DOHH2 (cell line): Measurements from ENCODE around the gene MEIS2.

Experiments used
- H3F3A ChIP-seq: fragments of 200-600 bp; sonication (generic), shearing (Covaris generic); 2 replicates; pipeline ENCODE4 v1.6.0; 2016; ENCODE audit warnings: antibody characterized with exemption, mild to moderate bottlenecking; ENCODE audit not compliant: control insufficient read depth, insufficient read depth
- H3K27ac ChIP-seq: fragments of 200-600 bp; sonication (generic); 2 replicates; pipeline ENCODE4 v1.5.1; 2014; ENCODE audit warnings: low read depth, mild to moderate bottlenecking, low read length, moderate library complexity
- H3K27me3 ChIP-seq: fragments of 200-600 bp; sonication (generic); 2 replicates; pipeline ENCODE4 v1.6.1; 2014; ENCODE audit warnings: mild to moderate bottlenecking, low read length, mixed read lengths; ENCODE audit not compliant: control insufficient read depth
- H3K36me3 ChIP-seq: fragments of 200-600 bp; sonication (generic); 2 replicates; pipeline ENCODE4 v1.6.1; 2014; ENCODE audit warnings: mild to moderate bottlenecking, low read length, moderate library complexity, mixed read lengths; ENCODE audit not compliant: control insufficient read depth
- H3K4me1 ChIP-seq: fragments of 200-600 bp; sonication (generic); 2 replicates; pipeline ENCODE4 v1.6.1; 2014; ENCODE audit warnings: mild to moderate bottlenecking, low read length, mixed read lengths; ENCODE audit not compliant: control insufficient read depth
- H3K4me2 ChIP-seq: fragments of 200-600 bp; sonication (generic); 2 replicates; pipeline ENCODE4 v1.6.0; 2014; ENCODE audit warnings: mild to moderate bottlenecking, low read length, moderate library complexity
- H3K4me3 ChIP-seq: fragments of 200-600 bp; sonication (generic); 2 replicates; pipeline ENCODE4 v1.5.1; 2014; ENCODE audit warnings: mild to moderate bottlenecking, low read length, mixed read lengths
- H3K79me2 ChIP-seq: fragments of 200-600 bp; sonication (generic); 2 replicates; pipeline ENCODE4 v1.6.1; 2014; ENCODE audit warnings: mild to moderate bottlenecking, low read length, mixed read lengths; ENCODE audit not compliant: control insufficient read depth
- H3K9me2 ChIP-seq: fragments of 200-600 bp; sonication (generic); replicated peaks from 2 replicates; pipeline ENCODE4 v1.6.1; 2014; ENCODE audit warnings: mild to moderate bottlenecking, low read length, mixed read lengths; ENCODE audit not compliant: control insufficient read depth
- H3K9me3 ChIP-seq: fragments of 200-600 bp; sonication (generic); 2 replicates; pipeline ENCODE4 v1.6.1; 2014; ENCODE audit warnings: antibody characterized with exemption, low read length, mixed read lengths; ENCODE audit not compliant: control insufficient read depth, insufficient read depth
- H4K20me1 ChIP-seq: fragments of 200-600 bp; sonication (generic); 2 replicates; pipeline ENCODE4 v1.6.0; 2014; ENCODE audit warnings: low read depth, mild to moderate bottlenecking, antibody characterized with exemption, low read length, moderate library complexity; ENCODE audit not compliant: control insufficient read depth, insufficient read depth
- CTCF ChIP-seq: fragments of 200-600 bp; sonication (generic); IDR thresholded peaks from one replicate; pipeline ENCODE4 v1.5.1; 2014; ENCODE audit warnings: antibody characterized with exemption, mild to moderate bottlenecking, low read depth, low read length; ENCODE audit not compliant: poor library complexity, severe bottlenecking
- EZH2phosphoT487 ChIP-seq: fragments of 200-600 bp; sonication (generic); IDR thresholded peaks from 2 replicates; pipeline ENCODE4 v1.6.1; 2017; ENCODE audit warnings: borderline replicate concordance, mild to moderate bottlenecking, antibody characterized with exemption, low read length, moderate library complexity, mixed read lengths

MEIS2 gene

DNA sequence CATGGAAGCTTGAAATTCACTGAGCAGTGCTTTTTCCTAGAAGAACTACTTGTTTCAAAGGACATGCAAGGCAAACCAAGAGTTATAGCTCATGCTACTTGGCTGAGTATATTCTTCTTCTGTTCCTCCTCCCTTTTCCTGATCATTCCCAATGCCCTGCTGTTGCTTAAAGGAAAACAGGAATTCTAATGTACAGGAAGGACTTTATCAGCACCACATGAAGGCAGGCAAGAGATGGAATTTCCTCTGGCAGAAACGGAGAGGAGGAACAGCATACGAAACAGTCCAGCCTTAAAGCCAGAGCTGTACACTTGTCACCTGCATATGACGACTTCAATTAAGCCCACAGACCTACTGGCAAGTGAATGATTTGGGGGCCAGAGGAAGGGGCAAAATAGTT lies 15.7 kb downstream of the MEIS2 start:
- H4K20me1 ChIP-seq, result no peaks in the 10 kb centered on the region

GRCh38 chr15:37083610-37084009 lies 16.7 kb downstream of the MEIS2 start:
- Histone ChIP-seq H3K4me2 (no peak overlapping the region), H3K9me2 (no peaks in the 10 kb centered on the region), H3K79me2 (peaks cover 28% of the 10 kb centered on the region)

More for the DNA sequence above, 15.7 kb downstream of the MEIS2 start:
- Histone ChIP-seq H3K4me3 (no peak overlapping the region), H3K4me1 (peaks cover 9% of the 10 kb centered on the region), H3K27me3 (no peaks in the 10 kb centered on the region), H3K9me2 (no peaks in the 10 kb centered on the region), H3K9me3 (no peaks in the 10 kb centered on the region), H3K4me2 (no peak overlapping the region), H3K79me2 (peaks cover 37% of the 10 kb centered on the region), H3K36me3 (peaks cover 88% of the 10 kb centered on the region), H3K27ac (no peak overlapping the region), H3F3A (no peaks in the 10 kb centered on the region)
- no peak for TF ChIP-seq EZH2phosphoT487
- no peak for TF ChIP-seq CTCF

GRCh38 chr15:37081983-37082382 lies 18.4 kb downstream of the MEIS2 start:
- Histone ChIP-seq H3K79me2 (peaks cover 17% of the 10 kb centered on the region), H3K4me2 (no peak overlapping the region), H3K9me3 (no peaks in the 10 kb centered on the region), H3F3A (no peaks in the 10 kb centered on the region), H3K9me2 (no peaks in the 10 kb centered on the region), H3K36me3 (peaks cover 81% of the 10 kb centered on the region), H3K27ac (no peak overlapping the region), H3K27me3 (no peaks in the 10 kb centered on the region), H3K4me3 (no peak overlapping the region), H3K4me1 (peaks cover 7% of the 10 kb centered on the region), H4K20me1 (no peaks in the 10 kb centered on the region)
- TF ChIP-seq EZH2phosphoT487 (no peak), CTCF (no peak)

More at GRCh38 chr15:37083610-37084009, 16.7 kb downstream of the MEIS2 start:
- no peak overlapping the region for H3K27ac ChIP-seq
- H3K4me3 ChIP-seq, result no peak overlapping the region
- H3F3A ChIP-seq, result no peaks in the 10 kb centered on the region
- no peaks in the 10 kb centered on the region for H3K9me3 ChIP-seq
- peaks cover 85% of the 10 kb centered on the region for H3K36me3 ChIP-seq
- H3K4me1 ChIP-seq, result peaks cover 9% of the 10 kb centered on the region
- no peak for TF ChIP-seq CTCF
- TF ChIP-seq EZH2phosphoT487, result no peak
- no peaks in the 10 kb centered on the region for H4K20me1 ChIP-seq
- no peaks in the 10 kb centered on the region for H3K27me3 ChIP-seq
